ENCODE measurements around the gene DOK5.
A peak's percentile ranks its signal among the peaks of the same experiment; 100 is the strongest.

The DOK5 gene

DNA sequence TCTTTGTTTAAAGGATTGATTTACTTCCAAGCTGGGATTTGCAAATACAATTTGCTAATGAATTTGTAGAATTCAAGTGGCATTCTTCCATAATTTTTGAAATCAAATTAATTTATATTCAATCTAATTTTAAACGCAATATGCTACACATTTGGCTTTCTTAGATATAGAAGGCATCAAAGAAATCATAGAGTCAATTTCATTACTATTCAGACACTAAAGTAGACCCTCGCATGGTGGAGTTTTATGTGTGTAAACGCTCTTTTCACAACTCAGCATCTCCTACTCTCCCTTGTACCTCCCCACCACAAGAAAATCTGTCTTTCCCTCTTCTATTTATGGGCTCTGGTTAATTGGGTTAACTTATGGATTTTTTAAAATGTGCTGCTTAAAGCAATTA, 144.3 kb downstream of the DOK5 start:
- no peak for DNase-seq

DNA sequence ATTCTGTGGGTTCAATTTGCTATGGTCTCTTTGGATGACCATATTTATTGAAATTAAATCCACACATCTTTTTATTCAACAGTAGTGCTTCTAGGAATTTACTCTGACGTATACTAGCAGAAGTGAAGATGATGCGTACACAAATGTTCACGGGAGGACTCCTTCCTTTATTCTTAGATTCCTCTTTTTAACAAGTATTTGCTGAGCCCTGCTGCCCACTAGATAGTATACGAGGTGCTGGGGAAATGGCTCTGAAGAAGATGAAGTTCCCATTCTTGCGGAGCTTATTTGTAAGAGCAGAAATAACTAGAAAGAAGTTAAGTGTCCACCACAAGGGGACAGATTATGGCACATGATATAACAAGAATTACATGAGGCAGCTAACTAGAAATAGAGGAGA, 145.2 kb downstream of the DOK5 start:
- peak; percentile 24 for DNase-seq

DNA sequence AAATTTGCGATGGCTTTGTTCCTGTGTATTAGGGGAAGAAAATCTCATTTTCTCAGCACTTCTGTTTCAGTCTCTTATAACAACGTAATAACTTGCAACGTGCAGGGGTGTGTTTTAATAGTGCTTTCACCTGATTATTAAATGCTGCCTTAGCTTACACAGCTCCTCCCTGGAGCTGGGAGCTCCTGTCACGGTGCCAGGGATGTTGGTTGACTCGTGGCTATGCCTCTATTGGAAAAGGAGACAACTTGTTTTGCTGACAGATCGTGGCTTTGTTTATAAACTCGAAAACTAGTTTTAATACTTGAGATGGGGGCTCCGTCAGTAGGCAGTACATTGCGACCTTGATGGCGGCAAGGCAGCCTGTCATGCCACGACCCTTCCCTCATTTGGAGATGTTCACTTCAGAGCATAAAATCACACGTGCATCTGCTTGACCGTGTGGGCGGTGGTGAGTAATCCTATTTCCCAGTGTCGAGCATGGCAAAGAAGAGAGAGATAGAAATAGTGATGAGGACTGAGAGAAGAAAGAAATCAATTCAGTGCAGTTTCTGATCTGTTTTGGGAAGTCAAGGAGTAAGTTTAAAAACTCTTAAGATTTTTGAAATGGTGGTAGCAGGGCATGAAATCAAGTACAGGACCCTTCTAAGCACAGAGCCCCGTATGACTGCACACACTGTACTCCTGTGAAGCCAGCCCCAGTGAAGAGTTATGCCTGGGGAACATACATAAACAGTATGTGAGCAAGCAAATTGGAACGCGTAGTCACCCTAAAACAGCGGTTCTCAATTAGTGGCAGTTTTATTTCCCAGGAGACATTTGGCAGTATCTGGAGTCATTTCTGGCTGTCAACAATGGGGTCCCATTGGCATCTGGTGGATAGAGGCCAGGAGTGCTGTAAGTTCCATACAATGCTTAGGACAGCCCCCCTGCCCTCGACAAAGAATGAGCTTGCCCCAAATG, 147.2 kb downstream of the DOK5 start:
- peak; percentile 4 for DNase-seq

DNA sequence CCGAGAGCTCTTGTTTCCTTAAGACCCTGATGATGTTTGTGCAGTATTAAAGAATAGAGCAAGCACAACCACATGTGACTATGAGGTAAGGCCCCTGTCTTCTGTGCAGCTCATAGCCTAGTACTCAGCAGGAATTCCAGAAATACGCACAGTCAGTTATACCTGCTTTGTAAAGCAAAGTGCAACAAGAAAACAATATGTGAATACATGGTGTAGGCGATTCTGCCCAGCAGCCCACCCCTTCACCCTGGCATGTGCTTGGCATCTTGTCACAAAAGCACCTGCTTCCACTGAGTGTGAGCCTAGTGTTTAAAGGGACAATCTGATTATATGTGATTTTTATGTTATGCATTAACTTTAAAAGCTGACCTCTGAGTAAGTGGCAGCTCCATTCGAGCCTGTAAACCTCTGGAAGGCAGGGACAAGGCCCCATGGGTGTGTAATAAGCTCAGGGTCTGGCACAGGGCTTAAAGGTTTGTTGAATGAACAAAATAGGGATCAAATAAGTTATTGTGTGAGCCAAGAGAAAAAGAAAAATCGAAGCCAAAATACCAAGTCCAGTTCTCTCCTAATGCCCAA, 148.7 kb downstream of the DOK5 start:
- DNase-seq = no peak

DNA sequence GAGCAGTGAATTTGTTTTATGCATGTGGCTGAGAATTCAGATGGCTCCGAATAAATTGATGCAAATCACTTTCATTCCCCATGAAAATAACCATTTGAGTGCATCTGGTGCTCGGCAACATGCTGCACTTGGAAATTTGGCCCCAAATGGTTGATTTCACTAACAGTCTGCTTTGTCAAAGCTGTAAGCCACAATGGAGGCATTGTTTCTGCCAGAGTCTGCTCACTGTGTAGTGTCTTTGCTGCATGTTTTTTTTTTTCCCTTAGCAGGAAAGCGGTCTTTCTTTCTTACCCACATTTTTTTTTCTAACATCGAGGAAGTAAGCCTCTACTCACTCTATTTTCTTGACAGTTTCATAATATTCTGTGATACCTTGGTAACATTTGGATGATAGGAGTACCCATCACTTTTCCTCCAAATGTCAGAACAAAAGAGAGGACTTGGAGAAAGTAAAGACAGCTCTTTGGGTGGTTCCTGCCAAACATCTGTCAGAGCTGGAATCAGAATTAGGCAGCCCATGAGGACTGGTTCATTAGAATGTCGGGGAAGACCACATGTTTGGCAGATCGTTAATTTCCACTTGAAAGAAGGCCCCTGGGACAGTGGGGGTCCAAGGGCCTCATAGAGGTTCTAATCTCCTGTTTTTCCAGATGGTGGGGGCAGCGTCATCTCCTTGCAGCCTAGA, 149.5 kb downstream of the DOK5 start:
- no peak for DNase-seq

DNA sequence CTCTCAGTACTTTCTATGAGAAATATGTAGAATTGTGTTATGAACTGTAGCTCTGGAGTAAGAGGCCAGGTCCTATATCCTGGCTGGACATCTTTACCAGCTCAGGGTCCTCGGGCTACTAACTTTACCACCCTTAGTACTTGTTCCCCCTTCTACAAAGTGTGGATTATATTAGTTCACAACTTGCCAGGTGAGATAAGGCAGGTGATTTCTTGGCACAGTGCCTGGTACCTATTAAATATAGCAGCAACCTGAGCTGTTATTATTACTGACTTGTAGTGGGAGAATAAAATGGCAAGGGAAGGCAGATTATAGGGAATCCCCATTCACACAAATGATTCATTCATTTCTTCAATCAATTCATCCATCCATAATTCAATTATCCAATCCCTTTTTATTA, 150.1 kb downstream of the DOK5 start:
- no peak for DNase-seq

DNA sequence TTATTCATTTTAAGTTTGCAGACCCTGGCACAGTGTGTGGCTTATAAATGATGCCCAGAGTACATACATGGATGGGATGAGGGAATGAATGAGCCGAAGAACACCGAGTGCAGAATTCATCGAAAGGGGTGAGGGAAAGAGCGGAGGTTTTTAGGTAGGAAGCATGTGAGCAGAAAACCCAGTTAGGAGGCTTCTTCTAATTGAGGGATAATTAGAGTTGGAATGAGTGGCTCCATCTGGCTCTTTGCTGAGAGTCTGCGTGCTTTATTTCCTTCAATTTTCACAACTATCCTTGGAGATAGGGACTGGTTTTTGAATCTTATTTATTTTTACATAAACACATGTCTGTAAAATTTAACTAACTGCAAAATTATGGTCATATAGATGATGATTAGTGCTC, 150.7 kb downstream of the DOK5 start:
- DNase-seq = no peak

DNA sequence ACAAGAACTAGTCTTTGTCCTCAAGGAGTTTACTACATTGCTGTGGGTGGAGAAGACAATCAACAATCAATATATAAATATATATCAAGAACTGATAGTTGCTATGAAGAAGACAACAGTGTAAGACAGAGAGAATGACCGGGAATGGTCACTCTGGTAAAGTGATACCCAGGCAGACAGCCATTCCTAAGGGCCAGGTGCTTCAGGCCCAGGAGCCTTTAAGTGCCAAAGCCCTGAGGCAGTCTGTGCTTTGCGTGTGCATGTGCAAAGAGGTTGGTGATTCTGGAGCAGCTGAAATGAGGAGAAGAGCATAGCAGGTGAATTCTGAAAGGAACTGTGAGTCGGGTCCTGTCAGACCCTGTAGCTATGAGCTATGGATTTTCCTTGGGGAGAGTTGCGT, 154.2 kb downstream of the DOK5 start:
- no peak for DNase-seq

DNA sequence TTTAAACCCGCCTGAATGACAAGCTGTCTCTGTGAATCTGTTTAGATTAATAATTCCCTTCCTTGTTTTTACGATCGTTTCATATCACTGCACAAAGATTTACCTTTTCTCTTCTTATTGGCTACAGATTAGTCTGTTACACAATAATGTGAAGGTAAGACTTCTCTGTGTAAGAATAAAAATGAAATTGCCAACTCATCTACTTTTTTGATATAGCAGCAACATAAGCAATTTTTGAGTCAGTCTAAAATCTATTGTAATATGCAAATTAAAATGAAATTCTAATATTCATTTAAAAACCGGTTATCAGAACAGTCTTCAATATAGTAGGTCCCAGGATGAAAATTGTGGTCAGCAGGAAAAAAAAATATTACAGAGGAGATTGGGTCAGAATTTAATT, 155.2 kb downstream of the DOK5 start:
- DNase-seq = no peak

DNA sequence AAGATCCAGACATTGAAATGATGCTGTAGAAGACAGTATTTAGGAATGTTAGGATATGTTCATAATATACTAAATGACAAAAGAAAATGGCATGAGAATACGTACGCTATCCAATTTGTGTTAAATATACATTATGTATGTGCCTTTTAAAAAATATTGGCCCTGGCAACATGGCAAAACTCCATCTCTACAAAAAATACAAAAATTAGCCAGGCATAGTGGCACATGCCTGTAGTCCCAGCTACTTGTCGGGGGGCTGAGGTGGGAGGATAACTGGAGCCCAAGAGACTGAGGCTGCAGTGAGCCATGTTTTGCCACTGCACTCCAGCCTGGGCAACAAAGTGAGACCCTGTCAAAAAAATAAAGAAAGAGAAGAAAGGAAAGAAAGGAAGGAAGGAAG, 155.7 kb downstream of the DOK5 start:
- DNase-seq = no peak

DNA sequence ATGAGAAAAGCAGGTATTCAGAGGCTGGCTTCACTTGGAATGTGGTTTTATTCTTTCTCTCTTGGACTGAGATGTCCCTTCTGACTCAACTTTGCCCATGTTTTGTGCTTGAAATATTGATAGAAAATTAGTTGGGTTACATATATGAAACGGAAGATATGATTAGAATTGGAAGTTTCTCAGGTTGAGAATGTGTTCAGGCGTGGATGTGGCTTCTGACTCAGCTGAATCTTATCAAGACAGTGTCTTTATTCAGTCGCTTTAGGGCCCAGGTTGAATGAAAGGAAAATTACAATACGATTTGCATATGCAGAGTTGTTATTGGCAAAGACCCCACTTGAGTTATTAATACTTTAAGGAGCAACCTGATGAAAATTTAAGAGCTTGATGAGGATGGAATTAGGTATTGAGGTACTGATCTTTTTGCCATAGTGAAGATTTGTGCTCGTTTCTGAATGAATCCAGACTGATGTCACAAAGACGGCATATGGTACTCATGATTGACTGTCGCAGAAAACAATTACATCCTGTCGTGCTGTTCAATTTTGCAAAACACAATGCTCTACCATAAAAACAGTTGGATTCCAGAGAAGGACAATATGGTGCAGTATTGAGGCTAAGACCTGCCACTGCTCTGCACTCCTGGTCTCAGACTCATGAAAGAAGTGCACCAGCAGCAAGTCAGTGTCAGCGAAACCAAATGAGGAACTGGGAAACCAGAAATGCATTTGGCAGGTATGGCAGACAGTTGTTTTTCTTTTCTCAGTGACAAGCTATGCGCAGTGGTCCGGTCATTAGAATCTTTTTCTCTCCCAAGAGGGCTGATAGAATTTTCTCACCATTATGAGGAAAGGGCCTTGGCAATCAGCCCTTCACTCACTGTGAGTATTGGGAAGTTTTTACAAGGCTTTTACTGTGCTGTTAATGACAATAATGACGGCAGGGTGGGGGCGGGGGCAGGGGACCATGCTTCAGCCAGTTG, 158.3 kb downstream of the DOK5 start:
- DNase-seq = no peak

DNA sequence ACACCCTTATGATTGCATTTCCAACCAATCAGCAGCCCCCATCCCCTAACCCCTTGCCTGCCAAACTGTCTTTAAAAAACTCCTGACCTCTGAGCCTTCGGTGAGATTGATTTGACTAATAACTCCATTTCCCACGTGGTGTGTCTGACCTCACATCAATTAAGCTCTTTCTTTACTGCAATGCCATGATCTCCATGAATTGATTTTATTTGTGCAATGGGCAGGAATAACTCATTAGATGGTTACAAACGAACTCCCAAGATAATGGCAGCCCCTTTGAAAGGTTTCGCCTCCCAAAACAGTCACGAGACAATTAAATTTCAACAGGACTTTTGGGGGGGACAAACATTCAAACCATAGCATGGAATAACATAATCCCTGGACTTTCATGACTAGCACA, 161.2 kb downstream of the DOK5 start:
- no peak for DNase-seq

DNA sequence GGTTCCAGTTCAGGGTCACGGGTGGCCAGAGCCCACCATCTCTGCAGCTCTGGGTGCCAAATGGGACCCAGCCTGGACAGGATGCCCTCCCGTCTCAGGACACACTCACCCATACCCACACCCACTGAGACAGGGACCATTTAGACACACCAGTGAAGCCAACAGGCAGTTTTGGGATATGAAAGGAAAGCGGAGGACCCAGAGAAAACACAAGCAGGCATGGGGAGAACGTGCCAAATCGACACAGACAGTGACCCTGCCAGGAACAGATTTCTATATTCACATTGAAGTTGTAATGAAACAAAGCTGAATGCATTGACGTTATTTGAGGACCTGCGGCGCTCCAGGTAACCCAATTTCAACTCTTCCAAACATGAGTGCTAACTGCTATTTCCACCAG, 164.5 kb downstream of the DOK5 start:
- no peak for DNase-seq

DNA sequence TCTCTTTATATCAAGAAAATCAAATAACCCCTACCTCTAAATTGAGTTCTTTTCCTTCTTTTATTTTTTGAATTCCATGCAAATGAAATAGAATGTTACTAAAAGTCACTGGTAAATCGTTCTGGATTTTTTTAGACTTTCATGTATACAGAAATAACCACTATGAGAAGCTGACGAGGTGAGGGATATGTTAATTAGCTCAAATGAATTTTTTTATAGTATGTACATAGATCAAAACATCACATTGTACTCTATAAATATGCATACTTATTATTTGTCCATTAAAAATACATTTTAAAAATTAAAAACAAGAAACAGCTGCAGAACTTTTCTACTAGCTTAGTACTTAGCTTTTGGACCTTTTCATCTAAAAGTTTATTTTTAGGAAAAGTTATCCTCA, 165.4 kb downstream of the DOK5 start:
- no peak for DNase-seq

DNA sequence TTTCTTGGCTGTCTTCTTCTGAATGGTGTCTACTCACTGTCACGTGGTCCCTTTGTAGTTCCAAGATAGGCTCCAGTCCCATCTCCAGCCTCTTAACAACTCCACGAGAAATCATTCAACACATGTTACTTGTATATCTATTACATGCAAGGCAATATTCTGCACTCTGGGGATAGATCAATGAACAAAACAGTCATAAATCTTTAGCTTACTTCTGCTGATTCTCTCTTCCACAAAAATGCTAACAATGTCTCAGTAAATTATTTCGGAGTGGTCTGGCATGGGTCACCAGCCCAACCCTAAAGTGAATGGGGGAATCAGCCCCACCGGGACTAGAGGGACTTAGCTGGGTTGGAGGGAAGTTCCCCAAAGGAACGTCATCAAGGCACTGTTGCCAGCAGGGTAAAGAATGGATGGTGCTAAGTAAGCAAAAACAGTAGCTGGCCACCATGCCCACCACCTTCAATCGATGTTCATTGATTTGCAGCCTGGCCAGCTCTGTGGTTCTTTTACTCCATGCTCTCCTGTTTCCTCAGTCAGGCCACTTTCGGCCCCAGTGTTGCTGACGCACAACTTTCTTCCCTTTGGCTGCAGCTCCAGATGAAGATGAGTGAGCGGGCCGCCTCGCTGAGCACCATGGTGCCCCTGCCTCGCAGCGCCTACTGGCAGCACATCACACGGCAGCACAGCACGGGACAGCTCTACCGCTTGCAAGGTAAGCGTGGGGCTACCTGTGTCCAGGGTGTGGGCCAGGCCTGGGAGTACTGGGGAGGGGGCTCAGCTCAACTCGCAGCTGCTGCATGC, 167.7 kb downstream of the DOK5 start:
- no peak for DNase-seq

DNA sequence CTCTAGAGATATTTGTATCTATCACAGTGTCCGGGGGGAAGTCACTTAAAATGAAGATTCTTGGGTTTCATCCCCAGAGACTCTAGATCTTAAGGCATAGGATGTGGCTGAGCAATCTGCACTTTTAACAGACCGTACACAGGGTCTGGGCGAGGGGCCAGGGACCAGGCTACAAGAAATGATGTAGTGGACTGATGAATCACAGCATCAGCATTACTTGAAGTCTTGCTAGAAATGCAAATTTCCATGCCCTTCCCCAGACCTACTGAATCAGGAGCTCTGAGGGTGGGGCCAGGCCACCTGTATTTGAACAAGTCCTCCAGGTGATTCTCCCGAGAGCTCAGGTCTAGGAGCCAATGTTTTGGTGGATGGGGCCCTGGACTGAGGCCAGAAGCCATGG, 168.4 kb downstream of the DOK5 start:
- no peak for DNase-seq

DNA sequence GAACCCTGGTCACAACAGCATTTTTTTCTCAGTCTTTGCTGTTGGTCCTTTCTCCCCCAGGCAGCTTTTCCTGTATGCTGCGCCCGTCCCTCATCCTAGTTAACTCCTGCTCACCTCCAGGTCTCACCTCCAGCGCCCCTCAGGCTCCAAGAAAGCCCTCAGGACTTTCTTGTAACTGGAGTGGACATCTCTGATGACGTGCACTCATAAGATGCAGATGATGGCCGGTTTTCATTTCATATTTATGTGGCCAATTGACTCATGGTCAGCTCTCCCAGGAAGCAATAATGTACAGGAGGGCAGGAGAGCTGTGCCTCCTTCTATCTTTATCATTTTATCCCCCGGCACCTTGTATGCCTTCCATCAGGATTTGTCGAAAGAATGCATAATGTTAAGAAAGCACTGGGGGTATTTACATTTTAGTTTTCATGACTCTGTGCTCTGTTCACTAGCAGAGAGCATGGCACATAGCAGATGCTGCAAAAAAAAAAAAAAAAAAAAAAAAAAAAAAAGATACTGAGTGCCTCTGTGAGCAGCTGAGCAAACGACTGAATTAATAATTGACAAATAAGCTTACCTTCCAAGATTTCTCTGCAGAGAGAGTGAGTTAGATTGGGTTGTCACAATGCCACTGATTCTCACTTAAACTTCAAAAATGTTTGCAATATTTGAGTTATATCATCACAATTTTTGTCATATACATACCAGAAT, 170.2 kb downstream of the DOK5 start:
- no peak for DNase-seq

DNA sequence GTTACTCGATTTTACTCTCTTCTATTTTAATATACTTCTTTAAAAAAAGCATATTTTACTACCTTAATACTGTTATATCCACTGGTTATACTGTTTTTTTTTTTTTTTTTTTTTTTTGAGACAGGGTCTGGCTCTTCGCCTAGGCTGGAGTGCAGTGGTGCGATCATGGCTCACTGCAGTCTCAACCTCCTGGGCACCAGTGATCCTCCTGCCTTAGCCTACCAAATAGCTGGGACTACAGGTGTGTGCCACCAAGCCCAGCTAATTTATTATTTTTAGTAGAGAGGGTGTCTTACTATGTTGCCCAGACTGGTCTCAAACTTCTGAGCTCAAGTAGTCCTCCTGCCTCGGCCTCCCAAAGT, 170.7 kb downstream of the DOK5 start:
- DNase-seq = no peak

DNA sequence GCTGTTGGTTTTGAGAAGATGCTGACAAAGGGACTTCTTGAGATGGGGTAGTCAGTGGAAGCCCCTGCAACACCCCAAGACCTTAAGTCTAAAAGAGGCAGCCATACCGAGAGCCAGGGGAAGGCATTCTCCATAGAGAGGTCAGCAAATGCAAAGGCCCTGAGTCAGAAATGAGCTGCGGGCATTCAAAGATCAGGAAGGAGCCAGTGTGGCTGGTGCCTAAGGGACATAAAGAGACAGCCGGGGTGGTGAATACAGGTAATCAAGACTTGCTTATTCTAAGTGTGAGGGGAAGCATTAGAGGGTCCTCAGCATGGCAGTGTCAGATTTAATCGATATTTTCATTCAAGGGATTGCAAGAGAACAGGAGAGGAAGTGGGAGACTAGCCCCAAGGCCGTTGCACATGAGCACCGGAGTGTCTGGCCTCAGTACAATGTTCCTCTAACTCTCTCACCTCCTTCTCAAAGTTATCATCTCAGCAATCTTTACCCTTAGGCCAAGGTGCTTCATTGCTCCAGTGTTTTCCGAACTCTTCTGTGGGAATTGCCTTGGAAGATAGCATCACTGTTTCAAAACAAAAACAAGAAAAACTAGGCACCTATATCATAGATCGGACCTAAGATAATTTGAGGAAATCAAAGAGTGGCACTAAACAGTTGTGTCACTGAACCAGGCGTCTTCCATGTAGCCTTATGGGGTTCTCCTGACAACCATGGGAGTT, 173.2 kb downstream of the DOK5 start:
- no peak for DNase-seq

DNA sequence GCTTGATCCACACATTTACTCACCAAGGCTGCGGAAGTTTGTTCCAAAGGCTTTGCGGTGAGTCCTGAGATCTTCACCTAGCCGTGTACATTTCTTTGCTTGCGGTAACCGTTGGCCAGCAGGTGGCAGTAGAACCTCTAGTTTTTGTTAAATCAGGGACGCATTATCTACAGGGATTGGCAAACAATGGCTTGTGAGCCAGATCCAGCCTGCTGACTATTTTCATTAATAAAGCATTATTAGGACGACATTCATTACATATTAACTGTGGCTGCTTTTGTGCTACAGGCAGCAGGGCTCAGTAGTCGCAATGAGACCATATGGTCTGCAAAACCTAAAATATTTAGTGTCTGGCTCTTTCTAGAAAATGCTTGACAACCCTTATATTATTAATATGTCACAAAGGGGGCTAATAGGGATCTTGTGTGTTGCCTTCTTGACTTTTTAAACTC, 174.1 kb downstream of the DOK5 start:
- DNase-seq = peak; percentile 65

All from inflammatory macrophage treated with lipopolysaccharide for 4 hours (primary cell).